GM18519 (cell line): ENCODE measurements around the gene EVPL.
"Not testable (repeated sequence)": the region's sequence is repeated elsewhere in the genome, so short reads cannot be mapped to it uniquely, and the experiment has no call there.

Source experiments
- ATAC-seq: cut with Tn5 transposase; IDR thresholded peaks from one replicate; pipeline ENCODE4 v1.9.1; 2021; ENCODE audit warnings: mild to moderate bottlenecking, moderate library complexity; ENCODE audit not compliant: unreplicated experiment, low FRiP score

The EVPL gene

GRCh38 chr17:76048711-76049110 is 21.6 kb upstream of the EVPL start:
- ATAC-seq = no peak

DNA sequence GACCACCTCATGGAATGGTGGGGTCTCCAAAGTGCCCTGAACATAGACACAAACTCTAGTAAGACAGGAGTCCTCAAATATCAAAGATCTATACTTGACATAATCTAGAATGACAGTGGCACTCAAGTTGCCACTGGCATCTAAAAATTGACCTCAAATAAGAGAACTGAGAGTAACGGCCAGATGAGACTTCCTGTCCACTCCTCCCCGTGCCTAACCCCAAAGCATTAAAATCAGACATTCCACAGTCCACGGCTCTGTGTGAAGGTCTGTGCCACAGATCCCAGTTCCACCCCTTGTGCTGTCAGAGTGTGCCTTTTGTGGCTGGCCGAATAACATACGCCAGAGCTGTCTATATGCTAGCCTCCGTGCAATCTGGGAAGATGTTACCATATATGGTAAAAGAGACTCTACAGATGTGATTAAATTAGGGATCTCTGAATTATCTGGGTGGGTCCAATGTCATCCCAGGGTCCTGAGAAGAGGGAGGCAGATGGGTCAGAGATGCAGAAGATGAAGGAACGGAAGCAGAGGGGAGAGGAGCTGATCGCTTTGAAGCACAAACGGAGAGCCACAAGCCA is 21.0 kb upstream of the EVPL start:
- no peak for ATAC-seq

- ATAC-seq = no peak
These were observed 19.0 kb upstream of the EVPL start for GRCh38 chr17:76046064-76046463.

DNA sequence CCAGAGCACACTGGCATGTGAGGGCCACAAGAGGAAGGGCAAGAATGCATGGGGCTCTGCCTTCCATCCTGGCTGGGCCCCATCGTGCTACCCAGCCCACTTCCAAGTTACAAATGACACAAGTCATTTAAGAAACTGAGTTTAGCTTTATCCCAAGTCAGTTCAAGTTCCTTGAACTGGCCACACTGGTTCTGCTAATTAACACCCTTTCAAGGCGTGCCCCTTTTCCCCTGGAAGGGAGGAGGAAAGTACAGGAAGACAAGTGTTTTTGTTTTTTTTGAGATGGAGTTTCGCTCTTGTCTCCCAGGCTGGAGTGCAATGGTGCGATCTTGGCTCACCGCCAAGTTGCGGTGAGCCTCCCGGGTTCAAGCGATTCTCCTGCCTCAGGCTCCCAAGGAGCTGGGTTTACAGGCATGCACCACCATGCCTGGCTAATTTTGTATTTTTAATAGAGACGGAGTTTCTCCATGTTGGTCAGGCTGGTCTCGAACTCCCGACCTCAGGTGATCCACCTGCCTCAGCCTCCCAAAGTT is 17.4 kb upstream of the EVPL start:
- ATAC-seq = not testable (repeated sequence)

DNA sequence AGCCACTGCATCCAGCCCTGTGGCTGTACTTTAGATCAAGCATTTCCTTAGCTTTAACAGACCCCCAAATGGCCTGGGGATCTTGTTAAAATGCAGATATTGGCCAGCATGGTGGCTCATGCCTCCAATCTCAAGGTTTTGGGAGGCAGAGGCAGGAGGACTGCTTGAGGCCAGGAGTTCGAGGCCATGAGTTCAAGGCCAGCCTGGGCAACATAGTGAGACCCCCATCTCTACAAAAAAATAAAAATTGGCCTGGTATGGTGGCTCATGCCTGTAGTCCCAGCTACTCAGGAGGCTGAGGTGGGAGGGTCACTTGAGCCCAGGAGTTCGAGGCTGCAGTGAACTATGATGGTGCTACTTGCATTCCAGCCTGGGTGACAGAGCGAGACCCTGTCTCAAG is 15.8 kb upstream of the EVPL start:
- not testable (repeated sequence) for ATAC-seq

DNA sequence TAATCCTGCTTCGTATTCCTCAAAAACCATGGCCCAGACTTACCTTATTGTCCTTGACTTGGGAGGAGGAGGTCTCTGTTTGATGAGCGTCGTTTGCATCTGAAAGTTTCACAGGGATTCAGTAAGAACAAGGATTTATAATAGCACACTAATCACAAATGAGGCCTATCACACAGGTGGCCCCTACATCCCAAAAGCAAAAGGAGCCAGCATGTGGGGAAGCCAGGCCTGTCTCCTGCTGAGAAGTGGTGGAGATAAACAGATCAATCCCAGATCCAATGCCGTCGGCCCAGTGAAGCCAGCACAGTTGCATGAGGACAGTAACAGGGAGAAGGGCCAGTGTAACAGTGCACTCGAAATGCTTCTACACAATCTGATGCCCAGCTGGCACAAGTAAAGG is 13.3 kb upstream of the EVPL start:
- ATAC-seq = no peak

DNA sequence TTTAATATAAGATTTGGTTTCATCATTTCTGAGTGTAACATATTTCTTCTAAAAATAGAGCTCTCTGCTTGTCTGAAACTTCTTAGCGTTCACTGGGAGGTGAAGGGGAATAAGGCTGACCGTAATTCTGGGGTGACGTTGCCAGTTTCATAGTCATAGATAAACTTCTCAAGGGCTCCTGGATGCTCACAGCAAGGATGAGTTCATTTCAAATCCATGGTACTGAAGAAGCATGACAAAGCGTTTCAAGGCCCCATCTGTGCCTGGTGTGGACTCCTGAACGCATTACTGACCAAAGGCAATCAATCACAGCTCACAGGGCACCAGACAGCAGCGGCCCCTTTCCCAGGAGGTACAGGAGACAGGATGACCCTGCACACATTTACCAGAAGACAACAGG is 12.0 kb upstream of the EVPL start:
- ATAC-seq = no peak

DNA sequence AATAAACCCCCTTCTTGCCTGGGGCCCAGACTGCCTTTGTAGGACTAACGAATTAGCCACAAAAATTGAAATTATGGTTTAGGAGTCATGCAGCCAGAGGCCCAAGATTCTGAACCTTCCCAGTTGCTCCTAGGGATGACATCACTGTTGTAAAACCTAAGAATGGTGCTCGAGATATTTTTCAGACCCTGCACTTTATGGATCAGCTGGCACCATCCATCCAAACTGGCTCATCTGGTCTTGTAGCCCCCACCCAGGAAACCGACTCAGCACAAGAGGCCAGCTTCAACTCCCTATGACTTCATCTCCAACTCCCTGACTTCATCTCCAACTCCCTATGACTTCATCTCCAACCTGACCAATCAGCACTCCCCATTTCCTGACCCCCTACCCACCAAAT is 10.9 kb upstream of the EVPL start:
- no peak for ATAC-seq

- no peak for ATAC-seq
These were observed 9.6 kb upstream of the EVPL start for GRCh38 chr17:76036497-76037261.

GRCh38 chr17:76034428-76035350 is 7.6 kb upstream of the EVPL start:
- no peak for ATAC-seq

- ATAC-seq = no peak
These were observed 6.0 kb upstream of the EVPL start for GRCh38 chr17:76033139-76033538.

DNA sequence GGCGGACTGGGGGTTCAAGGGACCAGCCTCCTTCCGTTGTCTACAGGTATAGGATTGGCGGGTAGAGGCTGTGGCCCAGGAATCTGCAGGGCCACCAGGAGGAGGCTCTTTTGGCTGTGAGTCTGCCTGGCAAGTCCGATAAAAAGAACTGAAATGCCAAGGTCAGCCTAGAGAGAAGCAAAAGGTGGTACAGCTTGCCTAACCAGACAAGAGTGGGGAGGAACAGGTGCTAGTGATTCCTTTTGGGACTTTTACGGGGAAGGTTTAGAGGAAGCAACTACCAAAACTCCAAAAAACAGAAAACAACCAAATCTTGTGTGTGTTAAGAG is 5.6 kb upstream of the EVPL start:
- ATAC-seq = no peak

DNA sequence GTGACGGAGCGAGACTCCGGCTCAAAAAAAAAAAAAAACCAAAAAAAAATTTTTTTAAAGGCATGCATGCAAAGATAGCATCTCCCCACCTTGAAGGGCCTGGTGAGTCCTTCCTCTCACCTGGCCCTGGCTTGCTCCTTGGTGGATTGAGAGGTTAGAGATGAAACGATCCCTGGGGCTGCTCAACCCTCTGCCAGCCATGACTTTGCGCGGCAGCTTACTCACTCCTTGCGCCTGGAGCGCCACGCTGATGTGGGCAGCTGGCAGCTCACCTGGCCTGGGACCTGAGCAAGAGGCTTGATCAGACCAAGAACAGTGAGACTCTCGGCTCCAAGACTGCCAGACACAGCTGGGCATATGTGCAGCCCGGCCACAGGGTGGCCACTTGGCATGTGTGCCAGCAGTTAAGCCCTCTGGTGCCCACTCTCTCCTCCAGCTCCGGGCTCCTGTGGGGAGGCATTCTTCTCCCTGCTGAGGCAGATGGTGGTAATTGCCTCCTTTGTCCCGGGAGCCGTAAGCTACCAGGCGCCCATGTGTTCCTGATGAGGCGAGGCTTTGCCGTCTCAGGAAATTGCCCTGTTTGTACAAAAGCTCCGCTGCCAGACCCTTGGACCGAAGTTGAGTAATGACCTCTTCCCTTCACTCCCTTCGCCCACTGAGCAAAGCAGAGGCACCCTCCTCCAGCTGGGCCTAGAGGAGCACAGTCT is 5.1 kb upstream of the EVPL start:
- ATAC-seq = no peak

- ATAC-seq = no peak
These were observed 370 bp downstream of the EVPL start for GRCh38 chr17:76026714-76027158.

DNA sequence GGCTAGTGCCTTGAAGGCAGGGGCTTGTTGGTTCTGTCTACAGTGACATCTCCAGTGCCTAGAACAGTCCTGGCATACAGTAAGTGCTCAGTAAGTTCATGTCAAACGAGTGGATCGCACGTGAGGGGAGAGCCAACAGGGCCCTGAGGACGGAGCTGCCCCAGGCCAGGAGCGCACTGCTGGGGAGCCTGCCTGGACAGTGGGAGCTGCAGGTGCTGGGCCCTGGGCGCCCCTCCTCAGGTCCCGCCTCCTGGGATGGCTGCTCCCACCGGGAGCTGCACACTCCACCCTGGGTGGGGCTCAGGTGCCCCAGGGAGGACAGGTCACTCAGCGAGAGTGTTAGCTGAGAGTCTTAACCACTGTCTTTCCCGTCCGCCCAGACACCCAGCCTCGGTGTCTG is 1.8 kb downstream of the EVPL start:
- no peak for ATAC-seq

DNA sequence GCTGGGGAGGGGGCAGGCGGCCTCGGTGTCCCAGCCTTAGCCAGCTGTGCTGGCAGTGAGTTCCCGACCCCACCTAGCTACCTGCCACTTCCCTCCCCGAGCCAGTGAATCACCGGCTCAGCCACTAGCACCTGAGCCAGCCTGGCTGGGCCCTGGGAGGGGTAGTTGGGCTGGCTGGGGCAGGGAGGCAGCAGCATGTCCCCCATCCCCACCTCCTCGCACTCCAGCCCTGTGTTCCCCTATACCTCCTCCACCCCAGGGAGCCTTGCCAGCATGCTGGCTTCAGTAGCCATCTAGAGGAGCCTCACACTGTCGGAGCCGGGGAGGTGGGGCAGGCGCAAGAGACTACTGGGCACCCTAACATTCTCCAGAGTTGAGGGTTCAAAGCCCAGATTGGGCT is 2.8 kb downstream of the EVPL start:
- no peak for ATAC-seq

DNA sequence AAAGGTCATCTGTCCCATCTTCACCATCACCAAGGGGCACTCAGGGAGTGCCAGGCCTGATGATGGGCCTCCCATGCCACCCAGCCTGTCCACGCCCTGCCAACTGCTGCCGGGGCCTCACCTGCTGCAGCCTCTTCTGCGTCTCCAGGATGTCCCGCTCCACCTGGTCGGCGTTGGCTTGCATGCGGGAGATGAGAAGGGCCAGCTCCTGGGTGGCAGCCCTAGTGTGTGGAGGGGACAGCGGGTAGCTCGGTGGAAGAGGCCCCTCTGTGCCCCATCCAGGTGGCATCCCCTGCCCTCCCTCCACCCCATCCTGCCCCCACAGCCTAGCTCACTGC is 3.2 kb downstream of the EVPL start:
- ATAC-seq = no peak

DNA sequence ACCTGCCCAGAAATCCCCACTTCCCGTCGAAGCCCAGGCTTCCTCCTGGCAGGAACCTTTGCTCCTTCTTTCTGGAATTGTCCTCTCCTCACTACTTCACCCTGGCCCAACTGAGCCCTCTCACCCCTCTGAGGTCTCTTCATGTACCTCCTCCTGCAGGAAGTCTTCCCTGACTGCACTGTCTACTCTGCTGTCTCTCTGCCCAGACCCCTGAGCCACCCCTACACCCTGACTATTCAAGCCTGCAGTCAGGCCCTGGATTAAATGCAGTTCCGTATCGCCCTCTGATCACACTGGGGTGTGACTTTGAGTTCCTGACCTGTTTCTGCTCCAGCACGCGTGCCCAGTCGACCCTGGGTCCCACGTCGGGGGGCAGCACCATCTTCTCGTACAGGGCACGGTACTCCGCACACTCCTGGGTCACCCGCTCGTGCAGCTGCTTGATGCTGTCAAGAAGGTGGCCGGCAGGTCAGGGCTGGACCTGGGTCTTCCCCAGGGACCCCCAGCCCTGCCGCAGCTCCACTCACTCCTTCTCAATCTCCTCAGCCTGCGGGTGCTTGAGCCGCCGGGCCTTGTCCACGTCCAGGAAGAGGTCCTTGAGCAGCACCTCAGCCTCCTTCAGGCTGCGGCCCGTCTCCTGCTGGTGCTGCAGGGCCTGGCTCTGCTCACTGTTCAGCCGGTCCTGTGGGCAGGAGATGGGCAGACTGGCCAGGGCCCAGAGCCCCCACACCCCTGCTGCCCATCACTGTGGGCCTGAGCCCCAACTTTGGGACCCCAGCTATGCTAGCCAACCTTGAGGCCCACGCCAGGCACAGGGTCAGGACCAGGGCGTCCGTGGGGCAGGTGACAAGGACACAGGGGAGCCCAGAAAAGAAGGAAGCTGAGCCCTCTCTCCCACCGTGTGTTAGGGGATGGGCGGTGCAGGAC is 3.9 kb downstream of the EVPL start:
- no peak for ATAC-seq

- ATAC-seq = no peak
These were observed 4.8 kb downstream of the EVPL start for GRCh38 chr17:76022285-76022684.
